Measurements from ENCODE around the gene STUM.

The STUM gene

GRCh38 chr1:226577401-226578180 is 29.0 kb downstream of the STUM start:
- peak; percentile 9 for DNase-seq (ENCODE audit: low spot score)
- no CpG with 5 or more reads among the region's 15 CpGs for WGBS, 2 donors (ENCODE audit: extremely low coverage in 2 of 2, insufficient read length in 2 of 2, insufficient replicate concordance in 1 of 2)
- H2BK5ac ChIP-seq (ENCODE audit: low read length) = peak overlapping the region; percentile 47
- no peak overlapping the region for H3K27ac ChIP-seq (replicated peaks; ENCODE audit: low read length)
- H2AFZ ChIP-seq (ENCODE audit: low read length) = peak overlapping the region; percentile 87
- no peak overlapping the region for H4K8ac ChIP-seq (ENCODE audit: low read depth, low read length)
- H3K27me3 ChIP-seq (ENCODE audit: control insufficient read depth in 3 of 3, insufficient read depth in 3 of 3, low read depth in 1 of 3, low read length in 3 of 3) = peaks cover 0 to 30% (median 0%) of the 10 kb centered on the region in 3 experiments
- peak overlapping the region; percentile 82 for H3K18ac ChIP-seq (ENCODE audit: low read length)
- no peak overlapping the region for H3K4ac ChIP-seq (ENCODE audit: low read length)
- H2BK15ac ChIP-seq (ENCODE audit: low read length) = peak overlapping the region; percentile 14
- H3K4me1 ChIP-seq (ENCODE audit: control insufficient read depth in 2 of 2, insufficient read depth in 1 of 2, low read depth in 1 of 2, low read length in 2 of 2) = peaks cover 5 to 11% of the 10 kb centered on the region in 2 donors
- peak overlapping the region; percentile 52 for H2AK5ac ChIP-seq (ENCODE audit: low read depth, low read length)
- peak overlapping the region; percentile 76 for H3K9ac ChIP-seq (ENCODE audit: low read depth, low read length, poor library complexity)
- no peaks in the 10 kb centered on the region for H3K36me3 ChIP-seq (replicated peaks in 1 of 2; ENCODE audit: control insufficient read depth in 2 of 2, insufficient read depth in 2 of 2, low read length in 2 of 2)
- peak overlapping the region in 1 of 2 donors; percentile 2 for H3K4me3 ChIP-seq (ENCODE audit: low read length in 2 of 2)
- H3K4me2 ChIP-seq (ENCODE audit: insufficient read depth, low read length, poor library complexity, severe bottlenecking) = no peak overlapping the region
- H3K79me1 ChIP-seq (ENCODE audit: low read depth, low read length) = no peaks in the 10 kb centered on the region
- H4K91ac ChIP-seq (ENCODE audit: low read depth, low read length, poor library complexity) = no peak overlapping the region
- no peak overlapping the region for H3K23ac ChIP-seq (ENCODE audit: low read depth, low read length, poor library complexity)
- H3K9me3 ChIP-seq (replicated peaks in 1 of 2; ENCODE audit: control insufficient read depth in 2 of 2, insufficient read depth in 1 of 2, low read depth in 1 of 2, low read length in 2 of 2) = no peaks in the 10 kb centered on the region
- no peak overlapping the region for H2BK120ac ChIP-seq (ENCODE audit: low read depth, low read length)
- peak overlapping the region; percentile 14 for H2BK12ac ChIP-seq (ENCODE audit: low read length)
- no peak overlapping the region for H3K14ac ChIP-seq (ENCODE audit: low read length)

GRCh38 chr1:226578946-226579578 is 30.5 kb downstream of the STUM start:
- Histone ChIP-seq H3K4ac (ENCODE audit: low read length) (no peak overlapping the region), H2BK120ac (ENCODE audit: low read depth, low read length) (no peak overlapping the region), H2AFZ (ENCODE audit: low read length) (no peak overlapping the region), H3K9ac (ENCODE audit: low read depth, low read length, poor library complexity) (no peak overlapping the region), H2AK5ac (ENCODE audit: low read depth, low read length) (no peak overlapping the region), H3K4me3 (ENCODE audit: low read length in 2 of 2) (no peak overlapping the region), H3K4me1 (ENCODE audit: control insufficient read depth in 2 of 2, insufficient read depth in 1 of 2, low read depth in 1 of 2, low read length in 2 of 2) (peaks cover 5 to 11% of the 10 kb centered on the region in 2 donors), H3K27ac (replicated peaks; ENCODE audit: low read length) (no peak overlapping the region), H3K36me3 (replicated peaks in 1 of 2; ENCODE audit: control insufficient read depth in 2 of 2, insufficient read depth in 2 of 2, low read length in 2 of 2) (no peaks in the 10 kb centered on the region), H2BK15ac (ENCODE audit: low read length) (no peak overlapping the region), H4K91ac (ENCODE audit: low read depth, low read length, poor library complexity) (no peak overlapping the region), H2BK5ac (ENCODE audit: low read length) (no peak overlapping the region), H3K23ac (ENCODE audit: low read depth, low read length, poor library complexity) (no peak overlapping the region), H3K9me3 (replicated peaks in 1 of 2; ENCODE audit: control insufficient read depth in 2 of 2, insufficient read depth in 1 of 2, low read depth in 1 of 2, low read length in 2 of 2) (no peaks in the 10 kb centered on the region), H3K4me2 (ENCODE audit: insufficient read depth, low read length, poor library complexity, severe bottlenecking) (no peak overlapping the region), H3K27me3 (ENCODE audit: control insufficient read depth in 3 of 3, insufficient read depth in 3 of 3, low read depth in 1 of 3, low read length in 3 of 3) (peaks cover 0 to 25% (median 0%) of the 10 kb centered on the region in 3 experiments), H3K79me1 (ENCODE audit: low read depth, low read length) (no peaks in the 10 kb centered on the region), H4K8ac (ENCODE audit: low read depth, low read length) (no peak overlapping the region), H3K18ac (ENCODE audit: low read length) (no peak overlapping the region), H3K14ac (ENCODE audit: low read length) (no peak overlapping the region), H2BK12ac (ENCODE audit: low read length) (no peak overlapping the region)
- WGBS, 2 donors (ENCODE audit: extremely low coverage in 2 of 2, insufficient read length in 2 of 2, insufficient replicate concordance in 1 of 2) = no CpG with 5 or more reads among the region's 11 CpGs
- no peak for DNase-seq (ENCODE audit: low spot score)

GRCh38 chr1:226579781-226580323 is 31.3 kb downstream of the STUM start:
- H2AFZ ChIP-seq (ENCODE audit: low read length) = no peak overlapping the region
- no peaks in the 10 kb centered on the region for H3K9me3 ChIP-seq (replicated peaks in 1 of 2; ENCODE audit: control insufficient read depth in 2 of 2, insufficient read depth in 1 of 2, low read depth in 1 of 2, low read length in 2 of 2)
- no peak overlapping the region for H2BK12ac ChIP-seq (ENCODE audit: low read length)
- WGBS, 2 donors (ENCODE audit: extremely low coverage in 2 of 2, insufficient read length in 2 of 2, insufficient replicate concordance in 1 of 2) = no CpG with 5 or more reads among the region's 6 CpGs
- no peak overlapping the region for H3K27ac ChIP-seq (replicated peaks; ENCODE audit: low read length)
- H3K14ac ChIP-seq (ENCODE audit: low read length) = no peak overlapping the region
- H3K4ac ChIP-seq (ENCODE audit: low read length) = no peak overlapping the region
- H3K27me3 ChIP-seq (ENCODE audit: control insufficient read depth in 3 of 3, insufficient read depth in 3 of 3, low read depth in 1 of 3, low read length in 3 of 3) = peaks cover 0 to 24% (median 0%) of the 10 kb centered on the region in 3 experiments
- H3K36me3 ChIP-seq (replicated peaks in 1 of 2; ENCODE audit: control insufficient read depth in 2 of 2, insufficient read depth in 2 of 2, low read length in 2 of 2) = no peaks in the 10 kb centered on the region
- H4K8ac ChIP-seq (ENCODE audit: low read depth, low read length) = no peak overlapping the region
- H4K91ac ChIP-seq (ENCODE audit: low read depth, low read length, poor library complexity) = no peak overlapping the region
- no peak for DNase-seq (ENCODE audit: low spot score)
- no peak overlapping the region for H3K4me3 ChIP-seq (ENCODE audit: low read length in 2 of 2)
- no peak overlapping the region for H3K9ac ChIP-seq (ENCODE audit: low read depth, low read length, poor library complexity)
- H2AK5ac ChIP-seq (ENCODE audit: low read depth, low read length) = no peak overlapping the region
- H2BK120ac ChIP-seq (ENCODE audit: low read depth, low read length) = no peak overlapping the region
- no peak overlapping the region for H2BK15ac ChIP-seq (ENCODE audit: low read length)
- H3K79me1 ChIP-seq (ENCODE audit: low read depth, low read length) = no peaks in the 10 kb centered on the region
- H3K4me1 ChIP-seq (ENCODE audit: control insufficient read depth in 2 of 2, insufficient read depth in 1 of 2, low read depth in 1 of 2, low read length in 2 of 2) = peaks cover 5 to 11% of the 10 kb centered on the region in 2 donors
- H3K4me2 ChIP-seq (ENCODE audit: insufficient read depth, low read length, poor library complexity, severe bottlenecking) = no peak overlapping the region
- no peak overlapping the region for H3K23ac ChIP-seq (ENCODE audit: low read depth, low read length, poor library complexity)
- H2BK5ac ChIP-seq (ENCODE audit: low read length) = no peak overlapping the region
- no peak overlapping the region for H3K18ac ChIP-seq (ENCODE audit: low read length)

All from neuronal stem cell (in vitro differentiated cells).